Measurements from ENCODE around the gene PAN2. TPM values are rescaled to one million over a fixed set of nuclear protein-coding genes. Genes with fewer than 3 reads are reported as not detected.

The PAN2 gene
- total and polyA plus RNA-seq, 10 of the 15 experiments (the other 5 are each of a cell fraction or from before 2014, with no cell fraction given): 14.4 to 61.8 (median 34.9) TPM

DNA sequence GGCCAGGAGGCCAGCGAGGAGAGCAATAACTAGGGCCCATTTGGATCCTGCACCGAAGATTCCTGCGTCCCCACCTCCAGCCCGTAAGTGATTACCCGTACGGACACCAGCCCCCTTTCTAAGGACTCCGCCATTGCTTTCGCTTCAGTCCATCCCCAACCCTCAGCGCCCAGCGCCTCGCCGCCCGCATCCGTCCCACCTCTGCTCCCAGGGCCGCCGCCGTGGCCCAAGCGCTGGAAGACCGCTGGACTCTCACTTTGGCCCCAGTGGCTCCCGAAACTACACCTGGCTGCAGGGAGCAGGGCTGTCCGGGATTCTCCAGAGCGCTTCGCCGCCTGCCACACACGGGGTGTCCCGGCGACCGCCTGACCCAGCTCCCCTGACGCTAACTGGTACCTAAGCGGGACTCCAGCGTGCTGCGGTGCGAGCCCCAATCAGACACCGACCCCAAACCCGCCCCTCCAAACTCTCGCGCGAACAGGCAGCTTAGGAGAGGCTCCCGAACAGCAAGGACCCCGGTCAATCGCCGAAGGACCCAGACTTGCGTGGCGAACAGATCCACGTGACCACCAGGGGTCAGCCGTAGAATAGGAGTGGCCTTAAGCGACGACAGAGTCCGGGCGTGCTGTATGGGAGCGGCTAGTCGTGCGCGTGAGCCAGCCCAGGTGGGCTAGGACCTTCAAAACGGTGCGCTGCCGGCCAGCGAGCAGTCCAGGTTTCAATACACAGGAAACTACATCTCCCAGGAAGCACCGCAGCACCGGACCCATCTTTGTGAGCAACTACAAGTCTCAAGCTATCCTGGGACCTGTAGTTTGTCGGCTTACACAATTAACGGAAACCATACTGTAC is 18.0 kb downstream of the PAN2 start, which contains the start of gene CNPY2 (continued):
- TF ChIP-seq, protein P1, sequence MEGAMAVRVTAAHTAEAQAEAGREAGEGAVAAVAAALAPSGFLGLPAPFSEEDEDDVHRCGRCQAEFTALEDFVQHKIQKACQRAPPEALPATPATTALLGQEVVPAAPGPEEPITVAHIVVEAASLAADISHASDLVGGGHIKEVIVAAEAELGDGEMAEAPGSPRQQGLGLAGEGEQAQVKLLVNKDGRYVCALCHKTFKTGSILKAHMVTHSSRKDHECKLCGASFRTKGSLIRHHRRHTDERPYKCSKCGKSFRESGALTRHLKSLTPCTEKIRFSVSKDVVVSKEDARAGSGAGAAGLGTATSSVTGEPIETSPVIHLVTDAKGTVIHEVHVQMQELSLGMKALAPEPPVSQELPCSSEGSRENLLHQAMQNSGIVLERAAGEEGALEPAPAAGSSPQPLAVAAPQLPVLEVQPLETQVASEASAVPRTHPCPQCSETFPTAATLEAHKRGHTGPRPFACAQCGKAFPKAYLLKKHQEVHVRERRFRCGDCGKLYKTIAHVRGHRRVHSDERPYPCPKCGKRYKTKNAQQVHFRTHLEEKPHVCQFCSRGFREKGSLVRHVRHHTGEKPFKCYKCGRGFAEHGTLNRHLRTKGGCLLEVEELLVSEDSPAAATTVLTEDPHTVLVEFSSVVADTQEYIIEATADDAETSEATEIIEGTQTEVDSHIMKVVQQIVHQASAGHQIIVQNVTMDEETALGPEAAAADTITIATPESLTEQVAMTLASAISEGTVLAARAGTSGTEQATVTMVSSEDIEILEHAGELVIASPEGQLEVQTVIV (IDR thresholded peaks at IDR 0.05; ENCODE audit: borderline replicate concordance, partially characterized antibody): no peak
- TF ChIP-seq, protein P2, sequence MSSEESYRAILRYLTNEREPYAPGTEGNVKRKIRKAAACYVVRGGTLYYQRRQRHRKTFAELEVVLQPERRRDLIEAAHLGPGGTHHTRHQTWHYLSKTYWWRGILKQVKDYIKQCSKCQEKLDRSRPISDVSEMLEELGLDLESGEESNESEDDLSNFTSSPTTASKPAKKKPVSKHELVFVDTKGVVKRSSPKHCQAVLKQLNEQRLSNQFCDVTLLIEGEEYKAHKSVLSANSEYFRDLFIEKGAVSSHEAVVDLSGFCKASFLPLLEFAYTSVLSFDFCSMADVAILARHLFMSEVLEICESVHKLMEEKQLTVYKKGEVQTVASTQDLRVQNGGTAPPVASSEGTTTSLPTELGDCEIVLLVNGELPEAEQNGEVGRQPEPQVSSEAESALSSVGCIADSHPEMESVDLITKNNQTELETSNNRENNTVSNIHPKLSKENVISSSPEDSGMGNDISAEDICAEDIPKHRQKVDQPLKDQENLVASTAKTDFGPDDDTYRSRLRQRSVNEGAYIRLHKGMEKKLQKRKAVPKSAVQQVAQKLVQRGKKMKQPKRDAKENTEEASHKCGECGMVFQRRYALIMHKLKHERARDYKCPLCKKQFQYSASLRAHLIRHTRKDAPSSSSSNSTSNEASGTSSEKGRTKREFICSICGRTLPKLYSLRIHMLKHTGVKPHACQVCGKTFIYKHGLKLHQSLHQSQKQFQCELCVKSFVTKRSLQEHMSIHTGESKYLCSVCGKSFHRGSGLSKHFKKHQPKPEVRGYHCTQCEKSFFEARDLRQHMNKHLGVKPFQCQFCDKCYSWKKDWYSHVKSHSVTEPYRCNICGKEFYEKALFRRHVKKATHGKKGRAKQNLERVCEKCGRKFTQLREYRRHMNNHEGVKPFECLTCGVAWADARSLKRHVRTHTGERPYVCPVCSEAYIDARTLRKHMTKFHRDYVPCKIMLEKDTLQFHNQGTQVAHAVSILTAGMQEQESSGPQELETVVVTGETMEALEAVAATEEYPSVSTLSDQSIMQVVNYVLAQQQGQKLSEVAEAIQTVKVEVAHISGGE (CRISPR knock-in tag; IDR thresholded peaks at IDR 0.05): no peak
- TF ChIP-seq HDAC6 (IDR thresholded peaks at IDR 0.05; ENCODE audit: unreplicated experiment): peak; percentile 44
- peak; percentile 78 for TF ChIP-seq NBN (IDR thresholded peaks at IDR 0.05)
- TF ChIP-seq YY1 (IDR thresholded peaks at IDR 0.05; ENCODE audit: low read depth, low read length): peak; percentile 94
- TF ChIP-seq, protein P3, sequence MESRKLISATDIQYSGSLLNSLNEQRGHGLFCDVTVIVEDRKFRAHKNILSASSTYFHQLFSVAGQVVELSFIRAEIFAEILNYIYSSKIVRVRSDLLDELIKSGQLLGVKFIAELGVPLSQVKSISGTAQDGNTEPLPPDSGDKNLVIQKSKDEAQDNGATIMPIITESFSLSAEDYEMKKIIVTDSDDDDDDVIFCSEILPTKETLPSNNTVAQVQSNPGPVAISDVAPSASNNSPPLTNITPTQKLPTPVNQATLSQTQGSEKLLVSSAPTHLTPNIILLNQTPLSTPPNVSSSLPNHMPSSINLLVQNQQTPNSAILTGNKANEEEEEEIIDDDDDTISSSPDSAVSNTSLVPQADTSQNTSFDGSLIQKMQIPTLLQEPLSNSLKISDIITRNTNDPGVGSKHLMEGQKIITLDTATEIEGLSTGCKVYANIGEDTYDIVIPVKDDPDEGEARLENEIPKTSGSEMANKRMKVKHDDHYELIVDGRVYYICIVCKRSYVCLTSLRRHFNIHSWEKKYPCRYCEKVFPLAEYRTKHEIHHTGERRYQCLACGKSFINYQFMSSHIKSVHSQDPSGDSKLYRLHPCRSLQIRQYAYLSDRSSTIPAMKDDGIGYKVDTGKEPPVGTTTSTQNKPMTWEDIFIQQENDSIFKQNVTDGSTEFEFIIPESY (IDR thresholded peaks at IDR 0.05): no peak
- TF ChIP-seq TAF1 (IDR thresholded peaks at IDR 0.05; ENCODE audit: borderline replicate concordance, low read depth, low read length): peak; percentile 86
- TF ChIP-seq ESRRA (IDR thresholded peaks at IDR 0.05; ENCODE audit: low read length): no peak
- TF ChIP-seq, protein P4, sequence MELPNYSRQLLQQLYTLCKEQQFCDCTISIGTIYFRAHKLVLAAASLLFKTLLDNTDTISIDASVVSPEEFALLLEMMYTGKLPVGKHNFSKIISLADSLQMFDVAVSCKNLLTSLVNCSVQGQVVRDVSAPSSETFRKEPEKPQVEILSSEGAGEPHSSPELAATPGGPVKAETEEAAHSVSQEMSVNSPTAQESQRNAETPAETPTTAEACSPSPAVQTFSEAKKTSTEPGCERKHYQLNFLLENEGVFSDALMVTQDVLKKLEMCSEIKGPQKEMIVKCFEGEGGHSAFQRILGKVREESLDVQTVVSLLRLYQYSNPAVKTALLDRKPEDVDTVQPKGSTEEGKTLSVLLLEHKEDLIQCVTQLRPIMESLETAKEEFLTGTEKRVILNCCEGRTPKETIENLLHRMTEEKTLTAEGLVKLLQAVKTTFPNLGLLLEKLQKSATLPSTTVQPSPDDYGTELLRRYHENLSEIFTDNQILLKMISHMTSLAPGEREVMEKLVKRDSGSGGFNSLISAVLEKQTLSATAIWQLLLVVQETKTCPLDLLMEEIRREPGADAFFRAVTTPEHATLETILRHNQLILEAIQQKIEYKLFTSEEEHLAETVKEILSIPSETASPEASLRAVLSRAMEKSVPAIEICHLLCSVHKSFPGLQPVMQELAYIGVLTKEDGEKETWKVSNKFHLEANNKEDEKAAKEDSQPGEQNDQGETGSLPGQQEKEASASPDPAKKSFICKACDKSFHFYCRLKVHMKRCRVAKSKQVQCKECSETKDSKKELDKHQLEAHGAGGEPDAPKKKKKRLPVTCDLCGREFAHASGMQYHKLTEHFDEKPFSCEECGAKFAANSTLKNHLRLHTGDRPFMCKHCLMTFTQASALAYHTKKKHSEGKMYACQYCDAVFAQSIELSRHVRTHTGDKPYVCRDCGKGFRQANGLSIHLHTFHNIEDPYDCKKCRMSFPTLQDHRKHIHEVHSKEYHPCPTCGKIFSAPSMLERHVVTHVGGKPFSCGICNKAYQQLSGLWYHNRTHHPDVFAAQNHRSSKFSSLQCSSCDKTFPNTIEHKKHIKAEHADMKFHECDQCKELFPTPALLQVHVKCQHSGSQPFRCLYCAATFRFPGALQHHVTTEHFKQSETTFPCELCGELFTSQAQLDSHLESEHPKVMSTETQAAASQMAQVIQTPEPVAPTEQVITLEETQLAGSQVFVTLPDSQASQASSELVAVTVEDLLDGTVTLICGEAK (IDR thresholded peaks at IDR 0.05; ENCODE audit: borderline replicate concordance): peak; percentile 70; the same call in 1 of the 2 replicates
- no peak for TF ChIP-seq STAT3 (IDR thresholded peaks at IDR 0.05; ENCODE audit: low read depth, low read length)
- no peak for TF ChIP-seq EGR1 (IDR thresholded peaks at IDR 0.05; ENCODE audit: borderline replicate concordance in 1 of 2, low read depth in 2 of 2, low read length in 2 of 2)
- peak; percentile 75 to 92 for TF ChIP-seq BHLHE40 (IDR thresholded peaks at IDR 0.05; ENCODE audit: borderline replicate concordance in 1 of 2, low read depth in 2 of 2, low read length in 1 of 2)
- TF ChIP-seq POLR2A (IDR thresholded peaks at IDR 0.05; ENCODE audit: low read depth, low read length): peak; percentile 97
- TF ChIP-seq MTA3 (IDR thresholded peaks at IDR 0.05; ENCODE audit: borderline replicate concordance, low read length): no peak; the same call in 1 of the 2 replicates
- TF ChIP-seq SRF (IDR thresholded peaks at IDR 0.05; ENCODE audit: low read depth in 2 of 2, low read length in 2 of 2): 0 out of 4 replicates have a peak, but pooled peaks of 1 of the 2 experiments have one; percentile 2
- TF ChIP-seq RB1 (IDR thresholded peaks at IDR 0.05; ENCODE audit: borderline replicate concordance): peak; percentile 66; the same call in 1 of the 2 replicates
- TF ChIP-seq TCF12 (IDR thresholded peaks at IDR 0.05; ENCODE audit: low read depth, low read length): peak; percentile 48
